GM12878 (cell line): Measurements from ENCODE around the gene ADAMTSL4.

ENCODE experiments used
- CTCF ChIP-seq, 3 experiments: IDR thresholded peaks in 2 of 3; conservative IDR thresholded peaks in 1 of 3; 2 replicates each; pipeline ENCODE4 v1.5.1; 2011; ENCODE audit warnings: low read depth in 3 of 3, low read length in 3 of 3, mild to moderate bottlenecking in 3 of 3, control low read depth in 2 of 3, moderate library complexity in 2 of 3, inconsistent platforms in 1 of 3, mixed read lengths in 1 of 3; ENCODE audit not compliant: control insufficient read depth in 2 of 3, insufficient read depth in 1 of 3; ENCODE audit errors: extremely low read depth in 1 of 3
- EZH2 ChIP-seq: IDR thresholded peaks from 2 replicates; pipeline ENCODE4 v1.6.1; 2012; ENCODE audit warnings: low read depth, mild to moderate bottlenecking, control low read depth, inconsistent platforms, low read length, borderline replicate concordance; ENCODE audit not compliant: control insufficient read depth
- GABPA ChIP-seq: IDR thresholded peaks from 2 replicates; pipeline ENCODE4 v1.6.1; 2014; ENCODE audit warnings: antibody characterized with exemption, low read depth, mild to moderate bottlenecking, inconsistent platforms
- POLR2A ChIP-seq: IDR thresholded peaks from 2 replicates; pipeline ENCODE4 v1.6.1; 2011; ENCODE audit warnings: low read depth, mild to moderate bottlenecking, low read length
- RCOR1 ChIP-seq: conservative IDR thresholded peaks from 2 replicates; pipeline ENCODE4 v1.6.1; 2012; ENCODE audit warnings: low read depth, low read length, improper control_type of control experiment
- ZNF622 ChIP-seq: fragments of 450-650 bp; IDR thresholded peaks from 2 replicates; pipeline ENCODE4 v1.6.1; 2017; ENCODE audit warnings: mild to moderate bottlenecking, inconsistent platforms

GRCh38 chr1:150521196-150521968, 27.8 kb upstream of the ADAMTSL4 start:
- TF ChIP-seq ZNF622 (no peak), CTCF (IDR thresholded peaks at IDR 0.05 in 2 of 3, conservative IDR thresholded peaks at IDR 0.05 in 1 of 3; ENCODE audit: control insufficient read depth in 2 of 3, extremely low read depth in 1 of 3, insufficient read depth in 1 of 3, low read depth in 3 of 3, low read length in 3 of 3) (no peak), EZH2 (no peak), POLR2A (no peak), GABPA (no peak), RCOR1 (no peak)
